ENCODE measurements around the gene SMIM24. TPM values are rescaled to one million over a fixed set of nuclear protein-coding genes. Genes with fewer than 3 reads are reported as not detected.
"Not testable (repeated sequence)": the region's sequence is repeated elsewhere in the genome, so short reads cannot be mapped to it uniquely, and the experiment has no call there.

The SMIM24 gene
- total RNA-seq, 1 donor from 2014 or later = 1.3 TPM

DNA sequence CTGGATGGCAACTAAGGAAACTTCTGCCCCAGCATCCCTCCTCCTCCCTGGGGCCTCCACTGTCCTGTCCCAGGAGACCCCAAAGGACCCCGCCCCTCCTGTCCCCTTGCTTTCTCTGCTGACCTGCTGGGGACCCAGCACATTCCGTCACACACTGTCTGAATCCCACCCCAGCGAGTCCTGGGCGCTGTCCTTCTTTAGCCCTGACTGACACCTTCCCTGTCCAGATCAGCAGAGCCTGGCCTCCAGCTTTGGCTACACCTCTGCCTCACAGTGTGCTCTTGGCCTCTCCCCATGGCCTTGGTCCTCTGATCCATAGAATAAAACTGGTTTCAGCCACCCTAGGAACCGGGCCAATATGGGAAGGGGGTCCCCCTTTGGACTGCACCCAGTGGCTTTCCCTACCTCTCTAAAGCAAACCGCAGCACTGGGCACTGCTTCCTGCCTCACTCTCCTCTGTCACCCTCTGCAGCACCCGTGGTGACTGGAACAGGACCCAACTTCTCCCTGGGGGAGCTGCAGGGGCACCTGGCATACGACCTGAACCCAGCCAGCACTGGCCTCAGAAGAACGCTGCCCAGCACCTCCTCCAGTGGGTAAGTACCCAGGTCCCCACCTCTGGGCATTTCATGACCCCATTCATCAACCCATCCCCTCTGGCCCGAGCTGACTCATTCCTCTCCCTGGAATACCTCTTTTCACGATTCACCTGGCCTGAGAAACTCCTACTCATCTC is 46.4 kb downstream of the SMIM24 start:
- H3K4me1 Mint-ChIP-seq (ENCODE audit: low read depth) = peaks cover 3% of the 10 kb centered on the region

DNA sequence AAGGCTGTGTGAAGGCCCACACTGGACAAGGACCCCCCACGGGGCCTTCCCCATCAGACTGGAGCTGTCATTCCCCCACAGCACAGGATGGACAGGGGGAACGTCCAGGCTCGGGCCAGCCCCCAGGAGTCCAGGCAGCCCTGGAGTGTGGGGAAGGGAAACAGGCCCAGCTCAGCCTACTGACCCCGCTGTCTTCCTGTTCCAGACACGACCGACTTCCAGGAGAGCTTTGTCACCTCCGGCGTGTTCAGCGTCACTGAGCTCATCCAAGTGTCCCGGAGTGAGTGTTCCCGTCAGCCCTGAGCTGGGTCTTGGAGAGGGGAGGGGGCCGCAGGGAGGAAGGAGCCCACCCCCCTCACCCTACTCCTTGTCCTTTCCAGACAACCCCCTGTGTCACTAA is 47.0 kb downstream of the SMIM24 start:
- H3K36me3 Mint-ChIP-seq (ENCODE audit: insufficient read depth) = peaks cover 2% of the 10 kb centered on the region
- no peak overlapping the region for H3K4me3 Mint-ChIP-seq (ENCODE audit: low read depth)
- peaks cover 3% of the 10 kb centered on the region for H3K4me1 Mint-ChIP-seq (ENCODE audit: low read depth)
- no peaks in the 10 kb centered on the region for H3K27me3 Mint-ChIP-seq
- no peak overlapping the region for H3K27ac Mint-ChIP-seq
- no peak for DNase-seq (ENCODE audit: low spot score, unreplicated experiment)
- TF ChIP-seq, protein P1, sequence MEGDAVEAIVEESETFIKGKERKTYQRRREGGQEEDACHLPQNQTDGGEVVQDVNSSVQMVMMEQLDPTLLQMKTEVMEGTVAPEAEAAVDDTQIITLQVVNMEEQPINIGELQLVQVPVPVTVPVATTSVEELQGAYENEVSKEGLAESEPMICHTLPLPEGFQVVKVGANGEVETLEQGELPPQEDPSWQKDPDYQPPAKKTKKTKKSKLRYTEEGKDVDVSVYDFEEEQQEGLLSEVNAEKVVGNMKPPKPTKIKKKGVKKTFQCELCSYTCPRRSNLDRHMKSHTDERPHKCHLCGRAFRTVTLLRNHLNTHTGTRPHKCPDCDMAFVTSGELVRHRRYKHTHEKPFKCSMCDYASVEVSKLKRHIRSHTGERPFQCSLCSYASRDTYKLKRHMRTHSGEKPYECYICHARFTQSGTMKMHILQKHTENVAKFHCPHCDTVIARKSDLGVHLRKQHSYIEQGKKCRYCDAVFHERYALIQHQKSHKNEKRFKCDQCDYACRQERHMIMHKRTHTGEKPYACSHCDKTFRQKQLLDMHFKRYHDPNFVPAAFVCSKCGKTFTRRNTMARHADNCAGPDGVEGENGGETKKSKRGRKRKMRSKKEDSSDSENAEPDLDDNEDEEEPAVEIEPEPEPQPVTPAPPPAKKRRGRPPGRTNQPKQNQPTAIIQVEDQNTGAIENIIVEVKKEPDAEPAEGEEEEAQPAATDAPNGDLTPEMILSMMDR (IDR thresholded peaks at IDR 0.05; ENCODE audit: unreplicated experiment) = no peak
- H3K9me3 Mint-ChIP-seq (ENCODE audit: low read depth) = no peaks in the 10 kb centered on the region

More for the DNA sequence above, 46.4 kb downstream of the SMIM24 start:
- H3K9me3 Mint-ChIP-seq (ENCODE audit: low read depth) = no peaks in the 10 kb centered on the region
- H3K27ac Mint-ChIP-seq = no peak overlapping the region
- no peak for DNase-seq (ENCODE audit: low spot score, unreplicated experiment)
- peaks cover 2% of the 10 kb centered on the region for H3K36me3 Mint-ChIP-seq (ENCODE audit: insufficient read depth)
- TF ChIP-seq, protein P1 (IDR thresholded peaks at IDR 0.05; ENCODE audit: unreplicated experiment) = no peak
- H3K27me3 Mint-ChIP-seq = no peaks in the 10 kb centered on the region
- H3K4me3 Mint-ChIP-seq (ENCODE audit: low read depth) = peak overlapping the region; percentile 98

DNA sequence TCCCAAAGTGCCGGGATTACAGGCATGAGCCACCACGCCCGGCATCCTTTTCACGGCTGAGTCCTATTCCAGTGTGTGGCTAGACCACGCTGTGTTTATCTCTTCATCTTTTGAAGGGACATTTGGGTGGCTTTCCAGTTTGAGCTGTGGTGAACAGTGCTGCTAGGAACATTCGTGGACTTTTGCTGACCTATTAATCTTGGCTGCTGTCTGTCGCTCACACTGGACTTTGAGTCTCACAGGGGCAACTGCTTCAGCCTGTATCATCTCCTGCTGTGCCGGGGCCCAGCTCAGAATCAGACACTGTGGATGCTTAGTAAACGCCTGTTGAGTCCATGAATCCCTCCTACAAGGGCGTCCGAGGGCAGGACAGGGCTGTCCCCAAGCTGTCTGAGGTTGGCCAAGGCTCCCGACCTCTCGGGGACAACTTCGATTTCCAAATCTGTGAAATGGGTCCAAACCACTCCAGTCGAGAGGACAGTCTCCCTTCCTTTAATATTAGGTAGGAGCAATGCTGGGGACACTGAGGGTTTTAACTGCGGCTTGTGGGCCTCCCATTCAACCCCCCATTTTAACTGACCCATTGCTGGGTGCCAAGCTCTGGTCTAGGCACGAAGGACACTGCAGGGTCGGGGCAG is 48.4 kb downstream of the SMIM24 start:
- TF ChIP-seq, protein P1 (IDR thresholded peaks at IDR 0.05; ENCODE audit: unreplicated experiment) = no peak
- Mint-ChIP-seq H3K4me3 (ENCODE audit: low read depth) (no peak overlapping the region), H3K36me3 (ENCODE audit: insufficient read depth) (no peaks in the 10 kb centered on the region), H3K9me3 (ENCODE audit: low read depth) (no peaks in the 10 kb centered on the region), H3K27me3 (peaks cover 3% of the 10 kb centered on the region), H3K4me1 (ENCODE audit: low read depth) (peaks cover 3% of the 10 kb centered on the region), H3K27ac (no peak overlapping the region)
- no peak for DNase-seq (ENCODE audit: low spot score, unreplicated experiment)

DNA sequence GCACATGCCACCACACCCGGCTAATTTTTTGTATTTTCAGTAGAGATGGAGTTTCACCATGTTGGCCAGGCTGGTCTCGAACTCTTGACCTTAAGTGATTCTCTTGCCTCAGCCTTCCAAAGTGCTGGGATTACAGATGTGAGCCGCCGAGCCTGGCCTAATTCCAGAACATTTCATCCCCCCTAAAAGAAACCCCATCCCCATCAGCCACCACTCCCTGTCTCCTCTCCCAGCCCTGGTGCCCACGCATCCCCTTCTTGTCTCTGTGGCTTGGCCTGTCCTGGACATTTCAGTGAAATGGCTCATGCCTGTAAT is 50.0 kb downstream of the SMIM24 start:
- H3K4me1 Mint-ChIP-seq (ENCODE audit: low read depth); H3K9me3 Mint-ChIP-seq (ENCODE audit: low read depth); H3K27ac Mint-ChIP-seq; DNase-seq (ENCODE audit: low spot score, unreplicated experiment); H3K4me3 Mint-ChIP-seq (ENCODE audit: low read depth); H3K27me3 Mint-ChIP-seq; H3K36me3 Mint-ChIP-seq (ENCODE audit: insufficient read depth): not testable (repeated sequence)

DNA sequence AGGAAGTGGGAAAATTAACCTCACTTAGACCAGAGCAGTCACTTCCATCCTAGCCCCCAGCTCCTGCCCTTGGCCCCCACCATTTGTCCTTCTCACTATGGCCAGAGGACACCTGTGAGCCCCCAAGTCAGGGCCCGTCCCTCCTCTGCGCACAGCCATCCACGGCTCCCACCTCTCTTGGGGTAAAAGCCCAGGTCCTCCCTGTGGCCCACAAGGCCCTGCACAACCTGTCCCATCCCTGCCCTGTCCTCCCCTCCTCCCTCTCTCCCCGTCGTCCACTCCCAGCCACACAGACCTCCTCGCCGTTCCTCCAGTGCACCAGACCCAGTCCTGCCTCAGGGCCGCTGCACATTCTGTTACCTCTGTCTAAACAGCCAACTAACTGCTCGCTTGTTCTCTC is 53.9 kb downstream of the SMIM24 start:
- H3K27me3 Mint-ChIP-seq = peaks cover 3% of the 10 kb centered on the region
- no peak overlapping the region for H3K27ac Mint-ChIP-seq
- no peaks in the 10 kb centered on the region for H3K4me1 Mint-ChIP-seq (ENCODE audit: low read depth)
- H3K4me3 Mint-ChIP-seq (ENCODE audit: low read depth) = no peak overlapping the region
- no peaks in the 10 kb centered on the region for H3K9me3 Mint-ChIP-seq (ENCODE audit: low read depth)
- TF ChIP-seq, protein P1 (IDR thresholded peaks at IDR 0.05; ENCODE audit: unreplicated experiment) = no peak
- no peaks in the 10 kb centered on the region for H3K36me3 Mint-ChIP-seq (ENCODE audit: insufficient read depth)
- DNase-seq (ENCODE audit: low spot score, unreplicated experiment) = no peak

Other genes with a start within 250 kb of the SMIM24 start
- gene NFIC, start 113.9 kb downstream of the SMIM24 start, total RNA-seq = 4.5 and 6.8 TPM in 2 replicates
- gene SMIM44, start 2.9 kb upstream of the SMIM24 start, total RNA-seq = not detected in 2 replicates
- gene DOHH, start 20.1 kb upstream of the SMIM24 start, total RNA-seq = 9.4 and 9.9 TPM in 2 replicates
- gene FZR1, start 25.8 kb upstream of the SMIM24 start, total RNA-seq = 61.3 and 70.5 TPM in 2 replicates
- gene TEKTIP1, start 58.6 kb upstream of the SMIM24 start, total RNA-seq = 3.8 and 4.0 TPM in 2 replicates
- gene MFSD12, start 77.1 kb upstream of the SMIM24 start, total RNA-seq = 71.5 and 75.1 TPM in 2 replicates
- 72.8 and 79.7 TPM in 2 replicates for gene HMG20B, start 92.4 kb upstream of the SMIM24 start, total RNA-seq
- not detected in 2 replicates for gene GIPC3, start 105.0 kb upstream of the SMIM24 start, total RNA-seq
- gene TBXA2R, start 126.3 kb upstream of the SMIM24 start, total RNA-seq = not detected in 2 replicates
- 33.4 and 43.9 TPM in 2 replicates for gene CACTIN, start 146.3 kb upstream of the SMIM24 start, total RNA-seq
- gene PIP5K1C, start 219.9 kb upstream of the SMIM24 start, total RNA-seq = 49.7 and 51.7 TPM in 2 replicates
- gene TJP3, start 227.9 kb upstream of the SMIM24 start, total RNA-seq = 36.3 and 40.7 TPM in 2 replicates